ENCODE results near the gene FZD2.
"Not testable (repeated sequence)": the region's sequence is repeated elsewhere in the genome, so short reads cannot be mapped to it uniquely, and the experiment has no call there.

Gene FZD2

DNA sequence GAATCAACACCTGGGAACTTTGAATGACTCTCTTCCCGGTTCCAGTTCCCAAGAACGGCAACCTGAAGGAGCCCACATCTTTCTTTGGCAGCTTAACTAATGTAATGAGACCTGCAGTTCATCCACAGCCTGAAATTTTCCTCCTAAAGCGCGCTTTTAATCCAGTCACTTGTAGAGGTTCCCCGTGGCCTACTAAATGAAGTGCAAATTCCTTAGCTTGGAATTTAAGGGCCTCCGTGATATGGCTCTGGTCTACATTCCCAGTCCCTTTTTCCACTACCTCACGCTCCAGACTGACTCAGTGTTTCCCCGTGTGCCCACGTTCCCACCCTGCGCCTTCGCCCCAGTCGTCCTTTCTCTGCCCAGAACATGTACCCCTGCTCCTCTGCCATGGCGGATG lies 27.2 kb downstream of the FZD2 start:
- ATAC-seq (ENCODE audit: low read depth) (no peak), DNase-seq (ENCODE audit: low spot score) (no peak)
- no peak overlapping the region for H3K27ac ChIP-seq (ENCODE audit: poor library complexity, severe bottlenecking)

DNA sequence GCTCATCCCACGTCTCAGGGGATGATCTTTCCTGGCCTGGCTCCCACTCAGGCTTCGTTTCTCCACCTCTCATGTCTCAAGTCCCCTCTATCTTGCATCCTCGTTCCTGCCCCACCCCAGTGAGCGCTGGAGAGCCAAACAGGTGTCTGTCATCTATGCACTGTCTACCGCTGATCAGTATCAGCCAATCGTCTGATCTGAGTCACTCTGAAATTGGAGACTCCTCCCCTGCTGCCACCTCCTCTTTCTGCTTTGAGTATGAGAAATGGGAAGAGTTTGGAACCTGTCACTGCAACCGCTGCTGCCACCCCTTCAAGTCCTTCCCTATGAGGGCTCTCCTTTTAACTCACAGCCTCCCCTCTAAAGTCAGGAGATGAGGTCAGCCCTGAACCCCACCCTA lies 28.0 kb downstream of the FZD2 start:
- no peak for DNase-seq (ENCODE audit: low spot score)
- H3K27me3 ChIP-seq (ENCODE audit: insufficient read depth, poor library complexity, severe bottlenecking), result no peaks in the 10 kb centered on the region

More for the DNA sequence above, 27.2 kb downstream of the FZD2 start:
- no peaks in the 10 kb centered on the region for H3K27me3 ChIP-seq (ENCODE audit: insufficient read depth, poor library complexity, severe bottlenecking)
- no peaks in the 10 kb centered on the region for H3K9me3 ChIP-seq (ENCODE audit: severe bottlenecking)
- H3K4me1 ChIP-seq (ENCODE audit: insufficient read depth, poor library complexity, severe bottlenecking), result peaks cover 12% of the 10 kb centered on the region
- H3K36me3 ChIP-seq (ENCODE audit: low read depth), result no peaks in the 10 kb centered on the region
- TF ChIP-seq, protein P1, sequence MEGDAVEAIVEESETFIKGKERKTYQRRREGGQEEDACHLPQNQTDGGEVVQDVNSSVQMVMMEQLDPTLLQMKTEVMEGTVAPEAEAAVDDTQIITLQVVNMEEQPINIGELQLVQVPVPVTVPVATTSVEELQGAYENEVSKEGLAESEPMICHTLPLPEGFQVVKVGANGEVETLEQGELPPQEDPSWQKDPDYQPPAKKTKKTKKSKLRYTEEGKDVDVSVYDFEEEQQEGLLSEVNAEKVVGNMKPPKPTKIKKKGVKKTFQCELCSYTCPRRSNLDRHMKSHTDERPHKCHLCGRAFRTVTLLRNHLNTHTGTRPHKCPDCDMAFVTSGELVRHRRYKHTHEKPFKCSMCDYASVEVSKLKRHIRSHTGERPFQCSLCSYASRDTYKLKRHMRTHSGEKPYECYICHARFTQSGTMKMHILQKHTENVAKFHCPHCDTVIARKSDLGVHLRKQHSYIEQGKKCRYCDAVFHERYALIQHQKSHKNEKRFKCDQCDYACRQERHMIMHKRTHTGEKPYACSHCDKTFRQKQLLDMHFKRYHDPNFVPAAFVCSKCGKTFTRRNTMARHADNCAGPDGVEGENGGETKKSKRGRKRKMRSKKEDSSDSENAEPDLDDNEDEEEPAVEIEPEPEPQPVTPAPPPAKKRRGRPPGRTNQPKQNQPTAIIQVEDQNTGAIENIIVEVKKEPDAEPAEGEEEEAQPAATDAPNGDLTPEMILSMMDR (IDR thresholded peaks at IDR 0.05; ENCODE audit: poor library complexity, severe bottlenecking), result no peak
- H3K4me3 ChIP-seq (ENCODE audit: severe bottlenecking), result no peak overlapping the region

DNA sequence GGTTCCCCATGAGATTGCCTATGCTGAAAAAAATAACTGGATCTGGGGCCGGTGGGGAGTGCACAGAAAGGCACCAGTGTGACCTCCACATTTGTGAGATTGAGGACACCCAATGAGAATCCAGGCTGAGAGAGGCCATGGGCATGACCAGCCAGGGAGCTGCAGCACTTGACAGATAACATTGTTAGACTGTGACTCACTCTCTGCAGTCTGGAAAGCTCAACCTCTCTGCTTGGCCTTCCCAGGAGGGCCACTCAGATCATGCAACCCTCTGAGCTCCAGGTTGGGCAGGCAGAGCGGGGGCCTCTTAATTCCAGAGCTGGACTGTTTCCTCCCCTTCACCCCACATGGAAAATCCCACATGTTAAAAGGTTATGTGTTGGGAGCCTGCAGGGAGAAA lies 30.1 kb downstream of the FZD2 start:
- ATAC-seq (ENCODE audit: low read depth), result peak; percentile 100
- Histone ChIP-seq H3K36me3 (ENCODE audit: low read depth) (no peaks in the 10 kb centered on the region), H3K27me3 (ENCODE audit: insufficient read depth, poor library complexity, severe bottlenecking) (no peaks in the 10 kb centered on the region), H3K4me3 (ENCODE audit: severe bottlenecking) (no peak overlapping the region), H3K9me3 (ENCODE audit: severe bottlenecking) (no peaks in the 10 kb centered on the region), H3K27ac (ENCODE audit: poor library complexity, severe bottlenecking) (peak overlapping the region; percentile 71), H3K4me1 (ENCODE audit: insufficient read depth, poor library complexity, severe bottlenecking) (peaks cover 12% of the 10 kb centered on the region)
- TF ChIP-seq, protein P1 (IDR thresholded peaks at IDR 0.05; ENCODE audit: poor library complexity, severe bottlenecking), result no peak
- DNase-seq (ENCODE audit: low spot score), result peak; percentile 84

More for the DNA sequence above, 28.0 kb downstream of the FZD2 start:
- Histone ChIP-seq H3K4me3 (ENCODE audit: severe bottlenecking) (no peak overlapping the region), H3K9me3 (ENCODE audit: severe bottlenecking) (no peaks in the 10 kb centered on the region), H3K36me3 (ENCODE audit: low read depth) (no peaks in the 10 kb centered on the region), H3K27ac (ENCODE audit: poor library complexity, severe bottlenecking) (no peak overlapping the region), H3K4me1 (ENCODE audit: insufficient read depth, poor library complexity, severe bottlenecking) (peaks cover 12% of the 10 kb centered on the region)
- no peak for ATAC-seq (ENCODE audit: low read depth)
- TF ChIP-seq, protein P1 (IDR thresholded peaks at IDR 0.05; ENCODE audit: poor library complexity, severe bottlenecking), result no peak

DNA sequence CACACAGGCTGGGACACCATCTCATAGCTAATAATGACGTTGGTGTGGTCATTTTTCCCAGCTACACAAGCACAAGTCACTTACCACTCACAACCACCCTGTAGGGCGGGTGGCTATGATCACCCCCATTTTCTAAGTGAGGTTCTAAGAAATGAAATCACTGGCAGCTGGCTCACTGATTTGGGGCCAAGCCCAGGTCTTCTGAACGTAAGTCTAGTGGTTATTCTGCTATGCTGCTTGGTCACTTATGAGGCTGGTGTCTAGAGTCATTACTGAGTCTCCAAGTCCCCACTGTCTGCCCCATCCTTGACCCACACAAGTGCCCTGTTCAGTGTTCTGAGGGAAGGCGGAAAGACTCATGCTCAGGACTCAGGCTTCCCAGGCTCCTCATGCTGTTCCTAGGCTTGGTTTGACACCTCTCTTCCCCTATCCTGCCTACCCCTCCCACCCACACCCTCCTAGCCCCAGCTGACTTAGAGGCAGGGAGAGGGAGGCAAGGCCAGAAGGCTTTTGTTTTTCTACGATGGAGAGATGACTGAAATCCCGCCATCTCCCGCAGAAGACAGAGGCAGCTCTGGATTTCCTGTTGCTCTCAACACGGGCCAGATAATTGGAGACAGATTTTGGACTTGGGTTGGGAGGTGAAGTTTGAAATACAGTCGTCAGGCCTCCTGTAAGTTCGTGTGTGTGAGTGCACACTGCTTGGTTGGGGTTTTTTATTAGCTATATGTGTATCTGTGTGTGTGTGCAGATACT lies 32.2 kb downstream of the FZD2 start:
- H3K4me3 ChIP-seq (ENCODE audit: severe bottlenecking), result no peak overlapping the region
- no peak overlapping the region for H3K27ac ChIP-seq (ENCODE audit: poor library complexity, severe bottlenecking)
- DNase-seq (ENCODE audit: low spot score), result no peak
- peaks cover 12% of the 10 kb centered on the region for H3K4me1 ChIP-seq (ENCODE audit: insufficient read depth, poor library complexity, severe bottlenecking)
- TF ChIP-seq, protein P1 (IDR thresholded peaks at IDR 0.05; ENCODE audit: poor library complexity, severe bottlenecking), result no peak
- H3K27me3 ChIP-seq (ENCODE audit: insufficient read depth, poor library complexity, severe bottlenecking), result no peaks in the 10 kb centered on the region
- no peak for ATAC-seq (ENCODE audit: low read depth)
- H3K9me3 ChIP-seq (ENCODE audit: severe bottlenecking), result no peaks in the 10 kb centered on the region
- no peaks in the 10 kb centered on the region for H3K36me3 ChIP-seq (ENCODE audit: low read depth)

DNA sequence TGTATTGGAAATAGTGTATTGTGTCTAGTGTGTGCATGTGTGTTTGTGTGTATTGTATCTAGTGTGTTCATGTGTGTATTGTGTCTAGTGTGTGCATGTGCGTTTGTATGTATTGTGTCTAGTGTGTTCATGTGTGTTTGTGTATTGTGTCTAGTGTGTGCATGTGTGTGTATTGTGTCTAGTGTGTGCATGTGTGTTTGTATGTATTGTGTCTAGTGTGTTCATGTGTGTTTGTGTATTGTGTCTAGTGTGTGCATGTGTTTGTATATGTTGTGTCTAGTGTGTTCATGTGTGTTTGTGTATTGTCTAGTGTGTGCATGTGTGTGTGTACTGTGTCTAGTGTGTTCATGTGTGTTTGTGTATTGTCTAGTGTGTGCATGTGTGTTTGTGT lies 32.8 kb downstream of the FZD2 start:
- not testable (repeated sequence) for H3K27me3 ChIP-seq (ENCODE audit: insufficient read depth, poor library complexity, severe bottlenecking); ATAC-seq (ENCODE audit: low read depth); H3K4me3 ChIP-seq (ENCODE audit: severe bottlenecking); DNase-seq (ENCODE audit: low spot score); H3K27ac ChIP-seq (ENCODE audit: poor library complexity, severe bottlenecking); H3K36me3 ChIP-seq (ENCODE audit: low read depth); H3K9me3 ChIP-seq (ENCODE audit: severe bottlenecking)
- peaks cover 12% of the 10 kb centered on the region for H3K4me1 ChIP-seq (ENCODE audit: insufficient read depth, poor library complexity, severe bottlenecking)

DNA sequence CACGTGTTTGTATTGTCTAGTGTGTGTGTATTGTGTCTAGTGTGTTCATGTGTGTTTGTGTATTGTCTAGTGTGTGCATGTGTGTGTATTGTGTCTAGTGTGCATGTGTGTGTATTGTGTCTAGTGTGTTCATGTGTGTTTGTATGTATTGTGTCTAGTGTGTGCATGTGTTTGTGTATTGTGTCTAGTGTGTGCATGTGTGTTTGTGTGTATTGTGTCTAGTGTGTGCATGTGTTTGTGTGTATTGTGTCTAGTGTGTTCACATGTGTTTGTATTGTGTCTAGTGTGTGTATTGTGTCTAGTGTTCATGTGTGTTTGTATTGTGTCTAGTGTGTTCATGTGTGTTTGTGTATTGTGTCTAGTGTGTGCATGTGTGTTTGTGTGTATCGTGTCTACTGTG lies 33.5 kb downstream of the FZD2 start:
- peaks cover 12% of the 10 kb centered on the region for H3K4me1 ChIP-seq (ENCODE audit: insufficient read depth, poor library complexity, severe bottlenecking)
- not testable (repeated sequence) for ATAC-seq (ENCODE audit: low read depth); H3K36me3 ChIP-seq (ENCODE audit: low read depth); DNase-seq (ENCODE audit: low spot score); H3K4me3 ChIP-seq (ENCODE audit: severe bottlenecking); H3K27ac ChIP-seq (ENCODE audit: poor library complexity, severe bottlenecking); H3K27me3 ChIP-seq (ENCODE audit: insufficient read depth, poor library complexity, severe bottlenecking); H3K9me3 ChIP-seq (ENCODE audit: severe bottlenecking)

All from RWPE2 (cell line).